Measurements from ENCODE around the gene SLC8A1.

DNA sequence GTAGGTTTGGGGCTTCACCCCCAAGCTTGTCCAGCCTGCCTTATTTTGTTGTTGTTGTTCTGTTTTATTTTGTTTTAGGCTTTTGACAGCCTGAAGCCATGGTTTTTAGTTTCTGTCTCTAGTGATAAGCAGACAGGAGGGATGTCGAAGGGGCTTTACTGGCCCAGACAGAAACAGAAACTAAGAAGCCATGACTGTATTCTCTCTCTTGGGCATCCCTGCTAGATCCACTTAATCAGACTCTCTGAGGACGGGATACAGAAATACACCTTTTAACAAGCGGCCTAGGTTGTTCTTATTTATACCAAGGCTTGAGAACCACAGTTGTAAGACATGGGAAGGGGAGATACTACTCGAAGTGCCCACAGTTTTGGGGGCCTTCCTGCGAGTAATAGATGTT, 330.9 kb downstream of the SLC8A1 start:
- TF ChIP-seq, protein P1, sequence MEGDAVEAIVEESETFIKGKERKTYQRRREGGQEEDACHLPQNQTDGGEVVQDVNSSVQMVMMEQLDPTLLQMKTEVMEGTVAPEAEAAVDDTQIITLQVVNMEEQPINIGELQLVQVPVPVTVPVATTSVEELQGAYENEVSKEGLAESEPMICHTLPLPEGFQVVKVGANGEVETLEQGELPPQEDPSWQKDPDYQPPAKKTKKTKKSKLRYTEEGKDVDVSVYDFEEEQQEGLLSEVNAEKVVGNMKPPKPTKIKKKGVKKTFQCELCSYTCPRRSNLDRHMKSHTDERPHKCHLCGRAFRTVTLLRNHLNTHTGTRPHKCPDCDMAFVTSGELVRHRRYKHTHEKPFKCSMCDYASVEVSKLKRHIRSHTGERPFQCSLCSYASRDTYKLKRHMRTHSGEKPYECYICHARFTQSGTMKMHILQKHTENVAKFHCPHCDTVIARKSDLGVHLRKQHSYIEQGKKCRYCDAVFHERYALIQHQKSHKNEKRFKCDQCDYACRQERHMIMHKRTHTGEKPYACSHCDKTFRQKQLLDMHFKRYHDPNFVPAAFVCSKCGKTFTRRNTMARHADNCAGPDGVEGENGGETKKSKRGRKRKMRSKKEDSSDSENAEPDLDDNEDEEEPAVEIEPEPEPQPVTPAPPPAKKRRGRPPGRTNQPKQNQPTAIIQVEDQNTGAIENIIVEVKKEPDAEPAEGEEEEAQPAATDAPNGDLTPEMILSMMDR (conservative IDR thresholded peaks at IDR 0.05; ENCODE audit: low read length): no peak
- no peak for TF ChIP-seq EZH2phosphoT487 (IDR thresholded peaks at IDR 0.05; ENCODE audit: borderline replicate concordance)
